GM21423 (cell line): ENCODE data around the gene PLCB1.

ENCODE experiments used
- ATAC-seq: cut with Tn5 transposase; IDR thresholded peaks from one replicate; pipeline ENCODE4 v1.9.1; 2021; ENCODE audit warnings: mild to moderate bottlenecking, moderate library complexity; ENCODE audit not compliant: unreplicated experiment

The PLCB1 gene

GRCh38 chr20:8395956-8396355, 263.9 kb downstream of the PLCB1 start:
- ATAC-seq: no peak

GRCh38 chr20:8398263-8399051, 266.4 kb downstream of the PLCB1 start:
- no peak for ATAC-seq

GRCh38 chr20:8399947-8400346, 267.9 kb downstream of the PLCB1 start:
- ATAC-seq: peak; percentile 99

GRCh38 chr20:8400486-8400885, 268.4 kb downstream of the PLCB1 start:
- ATAC-seq: no peak

GRCh38 chr20:8401556-8401955, 269.5 kb downstream of the PLCB1 start:
- ATAC-seq: no peak

- ATAC-seq: no peak
Measured at GRCh38 chr20:8402798-8403197, 270.7 kb downstream of the PLCB1 start.

GRCh38 chr20:8404912-8405635, 273.0 kb downstream of the PLCB1 start:
- ATAC-seq: no peak

- no peak for ATAC-seq
Measured at GRCh38 chr20:8406391-8406790, 274.3 kb downstream of the PLCB1 start.

GRCh38 chr20:8408587-8409307, 276.7 kb downstream of the PLCB1 start:
- ATAC-seq: no peak

- ATAC-seq: no peak
Measured at GRCh38 chr20:8413691-8414090, 281.6 kb downstream of the PLCB1 start.

GRCh38 chr20:8414586-8415274, 282.7 kb downstream of the PLCB1 start:
- no peak for ATAC-seq

GRCh38 chr20:8421981-8422380, 289.9 kb downstream of the PLCB1 start:
- no peak for ATAC-seq

GRCh38 chr20:8423482-8423881, 291.4 kb downstream of the PLCB1 start:
- no peak for ATAC-seq

GRCh38 chr20:8424010-8424409, 291.9 kb downstream of the PLCB1 start:
- ATAC-seq: no peak

GRCh38 chr20:8425016-8425415, 292.9 kb downstream of the PLCB1 start:
- ATAC-seq: no peak

GRCh38 chr20:8425802-8426201, 293.7 kb downstream of the PLCB1 start:
- no peak for ATAC-seq

- no peak for ATAC-seq
Measured at GRCh38 chr20:8427419-8428040, 295.5 kb downstream of the PLCB1 start.

GRCh38 chr20:8428988-8429387, 296.9 kb downstream of the PLCB1 start:
- no peak for ATAC-seq

- no peak for ATAC-seq
Measured at GRCh38 chr20:8431538-8432434, 299.7 kb downstream of the PLCB1 start.
